ENCODE measurements around the gene ATG4C.

DNA sequence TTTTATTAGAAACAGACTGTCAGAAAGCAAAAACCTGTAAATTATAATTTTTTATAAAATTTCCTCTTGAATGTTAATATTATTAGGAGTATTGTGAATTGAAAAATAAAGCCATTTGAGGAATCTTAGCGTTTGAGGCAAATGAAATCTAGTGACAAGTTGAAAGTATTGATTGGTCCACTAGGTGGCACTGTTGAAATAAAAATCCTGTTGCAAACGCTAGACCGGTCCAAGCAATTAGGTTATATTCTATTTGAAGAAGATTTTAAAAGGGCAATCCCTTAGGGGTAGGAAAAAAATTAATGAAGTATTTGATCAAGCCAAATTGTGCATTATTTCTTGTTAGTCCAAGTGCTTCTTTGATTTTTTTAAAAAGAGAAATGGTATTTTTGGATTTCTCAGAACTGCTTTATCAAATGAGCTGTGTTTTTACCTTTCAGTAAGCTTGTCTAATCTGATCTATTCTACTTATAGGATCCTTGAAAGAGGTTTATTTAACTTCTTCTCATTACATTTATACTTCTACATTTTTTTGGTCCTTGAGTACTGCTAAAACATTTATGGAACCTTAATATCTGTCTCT lies 57.7 kb downstream of the ATG4C start:
- TF ChIP-seq EZH2phosphoT487 (IDR thresholded peaks at IDR 0.05) (no peak), EZH2 (IDR thresholded peaks at IDR 0.05) (no peak)
- TF ChIP-seq, protein P1, sequence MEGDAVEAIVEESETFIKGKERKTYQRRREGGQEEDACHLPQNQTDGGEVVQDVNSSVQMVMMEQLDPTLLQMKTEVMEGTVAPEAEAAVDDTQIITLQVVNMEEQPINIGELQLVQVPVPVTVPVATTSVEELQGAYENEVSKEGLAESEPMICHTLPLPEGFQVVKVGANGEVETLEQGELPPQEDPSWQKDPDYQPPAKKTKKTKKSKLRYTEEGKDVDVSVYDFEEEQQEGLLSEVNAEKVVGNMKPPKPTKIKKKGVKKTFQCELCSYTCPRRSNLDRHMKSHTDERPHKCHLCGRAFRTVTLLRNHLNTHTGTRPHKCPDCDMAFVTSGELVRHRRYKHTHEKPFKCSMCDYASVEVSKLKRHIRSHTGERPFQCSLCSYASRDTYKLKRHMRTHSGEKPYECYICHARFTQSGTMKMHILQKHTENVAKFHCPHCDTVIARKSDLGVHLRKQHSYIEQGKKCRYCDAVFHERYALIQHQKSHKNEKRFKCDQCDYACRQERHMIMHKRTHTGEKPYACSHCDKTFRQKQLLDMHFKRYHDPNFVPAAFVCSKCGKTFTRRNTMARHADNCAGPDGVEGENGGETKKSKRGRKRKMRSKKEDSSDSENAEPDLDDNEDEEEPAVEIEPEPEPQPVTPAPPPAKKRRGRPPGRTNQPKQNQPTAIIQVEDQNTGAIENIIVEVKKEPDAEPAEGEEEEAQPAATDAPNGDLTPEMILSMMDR (IDR thresholded peaks at IDR 0.05): peak; percentile 78

All from neural progenitor cell (in vitro differentiated cells).